HG03342 (cell line): ENCODE data around the gene RCAN3.

Experiments used
- ATAC-seq: cut with Tn5 transposase; IDR thresholded peaks from one replicate; pipeline ENCODE4 v1.9.1; 2021; ENCODE audit warnings: mild to moderate bottlenecking, moderate library complexity; ENCODE audit not compliant: unreplicated experiment

Gene RCAN3

GRCh38 chr1:24572301-24572700, 69.7 kb downstream of the RCAN3 start:
- no peak for ATAC-seq

GRCh38 chr1:24575905-24576587, 73.4 kb downstream of the RCAN3 start:
- no peak for ATAC-seq

GRCh38 chr1:24578846-24579245, 76.2 kb downstream of the RCAN3 start:
- ATAC-seq = no peak

- no peak for ATAC-seq
Observed at GRCh38 chr1:24580756-24581155, 78.1 kb downstream of the RCAN3 start.

- ATAC-seq = no peak
Observed at GRCh38 chr1:24584171-24584647, 81.6 kb downstream of the RCAN3 start.

GRCh38 chr1:24586119-24586518, 83.5 kb downstream of the RCAN3 start:
- ATAC-seq = no peak

- no peak for ATAC-seq
Observed at GRCh38 chr1:24586970-24587820, 84.6 kb downstream of the RCAN3 start.

GRCh38 chr1:24588573-24588972, 85.9 kb downstream of the RCAN3 start:
- no peak for ATAC-seq

- no peak for ATAC-seq
Observed at GRCh38 chr1:24589200-24589599, 86.6 kb downstream of the RCAN3 start.
